H1 (cell line): Measurements from ENCODE around the gene GNAS. TPM values are rescaled to one million over a fixed set of nuclear protein-coding genes. Genes with fewer than 3 reads are reported as not detected.

Experiments used
- CEBPB ChIP-seq: IDR thresholded peaks from 2 replicates; pipeline ENCODE4 v1.6.1; 2012; ENCODE audit warnings: low read depth, low read length
- GTF2F1 ChIP-seq: IDR thresholded peaks from 2 replicates; pipeline ENCODE4 v1.6.1; 2012; ENCODE audit warnings: low read depth, low read length, improper control_type of control experiment, borderline replicate concordance
- KDM1A ChIP-seq: fragments of 200-600, 300-600 bp; sonication (generic); IDR thresholded peaks from 2 replicates; pipeline ENCODE4 v1.7.1; 2016; ENCODE audit warnings: mild to moderate bottlenecking, low read length, borderline replicate concordance
- NANOG ChIP-seq: IDR thresholded peaks from 2 replicates; pipeline ENCODE4 v1.6.1; 2011; ENCODE audit warnings: low read length, low read depth, mild to moderate bottlenecking, inconsistent platforms; ENCODE audit not compliant: insufficient read depth, poor library complexity, severe bottlenecking
- NRF1 ChIP-seq: IDR thresholded peaks from 2 replicates; pipeline ENCODE4 v1.6.1; 2011; ENCODE audit warnings: mild to moderate bottlenecking, low read depth, low read length, improper control_type of control experiment
- RFX5 ChIP-seq: IDR thresholded peaks from 2 replicates; pipeline ENCODE4 v1.6.1; 2011; ENCODE audit warnings: low read depth, low read length, improper control_type of control experiment, borderline replicate concordance
- SAP30 ChIP-seq: fragments of 300-600 bp; sonication (generic); IDR thresholded peaks from 2 replicates; pipeline ENCODE4 v1.7.1; 2012; ENCODE audit warnings: low read length, moderate library complexity, mild to moderate bottlenecking, inconsistent platforms; ENCODE audit not compliant: insufficient read depth, insufficient replicate concordance
- SP4 ChIP-seq: IDR thresholded peaks from 2 replicates; pipeline ENCODE4 v1.6.1; 2012; ENCODE audit warnings: low read length, inconsistent platforms
- TAF7 ChIP-seq: optimal IDR thresholded peaks from 2 replicates; pipeline ENCODE3; 2011; ENCODE audit warnings: low read depth, mild to moderate bottlenecking, inconsistent platforms, low read length, moderate library complexity, borderline replicate concordance
- polyA plus RNA-seq, 7 experiments: library from polyadenylated mRNA; depleted of rRNA in 3 of 7; stranded (reverse) in 5 of 7; unstranded in 2 of 7; fragments of >200 nt in 5 of 7; fragments of 200-250 nt in 2 of 7; gene quantifications; 1 replicate in 5 of 7; 2 replicates in 1 of 7; 4 replicates in 1 of 7; pipeline versions ENCODE4 v1.2.1 to v1.2.3, GENCODE V29; 2011 to 2013; ENCODE audit warnings: missing spikeins in 2 of 7, mixed read lengths in 2 of 7
- total RNA-seq: library from RNA; stranded (reverse); fragmentation: NEBNext Ultra II Directional; extraction: Animal tissue kit (Norgen Biotek cat#: 25700); gene quantifications from 2 replicates; pipeline ENCODE4 v1.2.1, GENCODE V29; 2021

The GNAS gene
- total and polyA plus RNA-seq, 2 of the 8 experiments (the other 6 are each of a cell fraction or from before 2014, with no cell fraction given): 989 to 1,613 TPM

GRCh38 chr20:58922036-58922435 is 69.5 kb downstream of the GNAS start (continued):
- no peak for TF ChIP-seq NANOG
- no peak for TF ChIP-seq KDM1A
- TF ChIP-seq RFX5: no peak
- no peak for TF ChIP-seq GTF2F1
- no peak for TF ChIP-seq CEBPB
- TF ChIP-seq TAF7: no peak
- TF ChIP-seq NRF1: no peak
- no peak for TF ChIP-seq SP4
- TF ChIP-seq SAP30: no peak
